ENCODE data around the gene LMBRD1. TPM values are rescaled to one million over a fixed set of nuclear protein-coding genes. Genes with fewer than 3 reads are reported as not detected.

LMBRD1 gene
- total RNA-seq, 1 donor = 36.2 TPM

GRCh38 chr6:69732045-69732444, 64.8 kb downstream of the LMBRD1 start:
- H3K4me3 ChIP-seq (ENCODE audit: insufficient read depth, low read length) = no peak overlapping the region
- H3K27me3 ChIP-seq (ENCODE audit: insufficient read depth, low read length) = no peaks in the 10 kb centered on the region
- H3K4me1 ChIP-seq (ENCODE audit: insufficient read depth, low read length) = no peaks in the 10 kb centered on the region
- no peak overlapping the region for H3K4me2 ChIP-seq (ENCODE audit: insufficient read depth, low read length)
- TF ChIP-seq, protein P1, sequence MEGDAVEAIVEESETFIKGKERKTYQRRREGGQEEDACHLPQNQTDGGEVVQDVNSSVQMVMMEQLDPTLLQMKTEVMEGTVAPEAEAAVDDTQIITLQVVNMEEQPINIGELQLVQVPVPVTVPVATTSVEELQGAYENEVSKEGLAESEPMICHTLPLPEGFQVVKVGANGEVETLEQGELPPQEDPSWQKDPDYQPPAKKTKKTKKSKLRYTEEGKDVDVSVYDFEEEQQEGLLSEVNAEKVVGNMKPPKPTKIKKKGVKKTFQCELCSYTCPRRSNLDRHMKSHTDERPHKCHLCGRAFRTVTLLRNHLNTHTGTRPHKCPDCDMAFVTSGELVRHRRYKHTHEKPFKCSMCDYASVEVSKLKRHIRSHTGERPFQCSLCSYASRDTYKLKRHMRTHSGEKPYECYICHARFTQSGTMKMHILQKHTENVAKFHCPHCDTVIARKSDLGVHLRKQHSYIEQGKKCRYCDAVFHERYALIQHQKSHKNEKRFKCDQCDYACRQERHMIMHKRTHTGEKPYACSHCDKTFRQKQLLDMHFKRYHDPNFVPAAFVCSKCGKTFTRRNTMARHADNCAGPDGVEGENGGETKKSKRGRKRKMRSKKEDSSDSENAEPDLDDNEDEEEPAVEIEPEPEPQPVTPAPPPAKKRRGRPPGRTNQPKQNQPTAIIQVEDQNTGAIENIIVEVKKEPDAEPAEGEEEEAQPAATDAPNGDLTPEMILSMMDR (IDR thresholded peaks at IDR 0.05; ENCODE audit: extremely low read depth, low read depth, low read length) = no peak
- no peaks in the 10 kb centered on the region for H4K20me1 ChIP-seq (ENCODE audit: insufficient read depth, low read length)
- no peak overlapping the region for H2AFZ ChIP-seq (ENCODE audit: low read length)
- no peak overlapping the region for H3K27ac ChIP-seq (ENCODE audit: low read depth, low read length)
- no peaks in the 10 kb centered on the region for H3K9me3 ChIP-seq (ENCODE audit: low read depth, low read length)
- no peak for DNase-seq (ENCODE audit: insufficient read length, low spot score, missing footprints)
- H3K36me3 ChIP-seq (ENCODE audit: insufficient read depth, low read length) = no peaks in the 10 kb centered on the region
- H3K79me2 ChIP-seq (ENCODE audit: insufficient read depth, low read length) = no peaks in the 10 kb centered on the region

- Histone ChIP-seq H3K79me2 (ENCODE audit: insufficient read depth, low read length) (no peaks in the 10 kb centered on the region), H3K4me1 (ENCODE audit: insufficient read depth, low read length) (no peaks in the 10 kb centered on the region), H3K27me3 (ENCODE audit: insufficient read depth, low read length) (no peaks in the 10 kb centered on the region), H3K27ac (ENCODE audit: low read depth, low read length) (no peak overlapping the region), H4K20me1 (ENCODE audit: insufficient read depth, low read length) (no peaks in the 10 kb centered on the region), H3K4me3 (ENCODE audit: insufficient read depth, low read length) (no peak overlapping the region), H3K4me2 (ENCODE audit: insufficient read depth, low read length) (no peak overlapping the region), H3K36me3 (ENCODE audit: insufficient read depth, low read length) (no peaks in the 10 kb centered on the region), H3K9me3 (ENCODE audit: low read depth, low read length) (no peaks in the 10 kb centered on the region), H2AFZ (ENCODE audit: low read length) (no peak overlapping the region)
- no peak for DNase-seq (ENCODE audit: insufficient read length, low spot score, missing footprints)
- TF ChIP-seq, protein P1 (IDR thresholded peaks at IDR 0.05; ENCODE audit: extremely low read depth, low read depth, low read length) = peak; percentile 42
Observed at GRCh38 chr6:69729870-69730449, 66.8 kb downstream of the LMBRD1 start.

- Histone ChIP-seq H3K27ac (ENCODE audit: low read depth, low read length) (no peak overlapping the region), H3K4me2 (ENCODE audit: insufficient read depth, low read length) (no peak overlapping the region), H2AFZ (ENCODE audit: low read length) (no peak overlapping the region), H3K4me3 (ENCODE audit: insufficient read depth, low read length) (no peak overlapping the region), H3K9me3 (ENCODE audit: low read depth, low read length) (no peaks in the 10 kb centered on the region), H3K79me2 (ENCODE audit: insufficient read depth, low read length) (no peaks in the 10 kb centered on the region), H3K4me1 (ENCODE audit: insufficient read depth, low read length) (no peaks in the 10 kb centered on the region), H3K27me3 (ENCODE audit: insufficient read depth, low read length) (no peaks in the 10 kb centered on the region), H4K20me1 (ENCODE audit: insufficient read depth, low read length) (no peaks in the 10 kb centered on the region), H3K36me3 (ENCODE audit: insufficient read depth, low read length) (no peaks in the 10 kb centered on the region)
- TF ChIP-seq, protein P1 (IDR thresholded peaks at IDR 0.05; ENCODE audit: extremely low read depth, low read depth, low read length) = no peak
- no peak for DNase-seq (ENCODE audit: insufficient read length, low spot score, missing footprints)
Observed at GRCh38 chr6:69722683-69723082, 74.1 kb downstream of the LMBRD1 start.

DNA sequence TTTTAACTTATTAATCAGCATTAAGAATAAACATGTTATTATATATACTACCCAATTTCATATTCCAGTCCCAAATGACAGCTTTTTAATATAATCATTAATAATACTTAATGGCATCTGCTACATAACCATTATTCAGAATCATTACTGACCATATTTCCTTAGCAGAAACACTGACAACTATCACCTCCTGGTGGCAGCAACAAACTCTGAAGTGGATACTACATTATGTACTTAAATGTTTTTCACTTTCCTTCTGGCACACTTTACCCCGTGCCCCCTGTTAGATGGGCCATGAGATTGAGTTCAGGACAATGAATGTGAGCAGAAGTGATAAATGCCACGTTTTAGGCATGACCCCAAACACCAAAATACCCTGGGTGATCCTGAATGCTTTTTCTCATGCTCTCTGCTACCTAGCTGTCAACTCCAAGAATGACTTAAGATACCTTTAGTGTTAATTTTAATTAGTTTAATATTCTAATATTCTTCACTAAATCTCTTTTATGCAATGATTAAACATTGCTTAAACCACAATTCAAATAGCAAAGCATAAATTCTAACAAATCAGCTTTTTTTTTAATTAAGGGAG, 77.1 kb downstream of the LMBRD1 start:
- Histone ChIP-seq H3K27me3 (ENCODE audit: insufficient read depth, low read length) (no peaks in the 10 kb centered on the region), H3K79me2 (ENCODE audit: insufficient read depth, low read length) (no peaks in the 10 kb centered on the region), H3K27ac (ENCODE audit: low read depth, low read length) (no peak overlapping the region), H4K20me1 (ENCODE audit: insufficient read depth, low read length) (no peaks in the 10 kb centered on the region), H3K4me3 (ENCODE audit: insufficient read depth, low read length) (no peak overlapping the region), H3K4me1 (ENCODE audit: insufficient read depth, low read length) (no peaks in the 10 kb centered on the region), H3K9me3 (ENCODE audit: low read depth, low read length) (no peaks in the 10 kb centered on the region), H3K4me2 (ENCODE audit: insufficient read depth, low read length) (no peak overlapping the region), H2AFZ (ENCODE audit: low read length) (no peak overlapping the region), H3K36me3 (ENCODE audit: insufficient read depth, low read length) (no peaks in the 10 kb centered on the region)
- no peak for DNase-seq (ENCODE audit: insufficient read length, low spot score, missing footprints)
- TF ChIP-seq, protein P1 (IDR thresholded peaks at IDR 0.05; ENCODE audit: extremely low read depth, low read depth, low read length) = peak; percentile 62

Measured in osteoblast (primary cell).